Activated CD4-positive, alpha-beta T cell treated with anti-CD3 and anti-CD28 coated beads for 36 hours (primary cell): ENCODE results near the gene GNL1. TPM values are rescaled to one million over a fixed set of nuclear protein-coding genes. Genes with fewer than 3 reads are reported as not detected.

ENCODE experiments used
- ATAC-seq: fragments of 200-7000 bp; cut with Tn5 transposase; one replicate; pipeline ENCODE4 v1.10.0; 2021; ENCODE audit warnings: mild to moderate bottlenecking, moderate library complexity
- CTCF ChIA-PET: fragments of 350-600 bp; sonication (Branson Sonifier 250); formaldehyde crosslinking; loops from one replicate; lab custom pipeline; 2021; ENCODE audit warnings: antibody characterized with exemption; lab: Charles Lee
- POLR2A ChIA-PET: fragments of 350-600 bp; sonication (Branson Sonifier 250); formaldehyde crosslinking; loops from one replicate; lab custom pipeline; 2021; ENCODE audit warnings: antibody characterized with exemption, inconsistent platforms; lab: Charles Lee
- DNase-seq: peaks from one replicate; pipeline ENCODE4 v3.0.0-alpha.2; 2020
- H3K27ac Mint-ChIP-seq: one replicate; pipeline ENCODE4 v1.8.0; 2021; ENCODE audit warnings: mixed read lengths
- H3K27me3 Mint-ChIP-seq: one replicate; pipeline ENCODE4 v1.8.0; 2021; ENCODE audit warnings: mixed read lengths
- H3K36me3 Mint-ChIP-seq: one replicate; pipeline ENCODE4 v1.8.0; 2021; ENCODE audit warnings: low read depth, mixed read lengths
- H3K4me1 Mint-ChIP-seq: one replicate; pipeline ENCODE4 v1.8.0; 2021; ENCODE audit warnings: mixed read lengths
- H3K4me3 Mint-ChIP-seq: one replicate; pipeline ENCODE4 v1.8.0; 2021; ENCODE audit warnings: mild to moderate bottlenecking, moderate library complexity, mixed read lengths
- H3K9me3 Mint-ChIP-seq: one replicate; pipeline ENCODE4 v1.8.0; 2021; ENCODE audit warnings: low read depth, mixed read lengths
- intact Hi-C, 2 experiments: fragments of 100-400 bp; cut with DNase I in 1 of 2; cut with micrococcal nuclease in 1 of 2; formaldehyde crosslinking; loops; one replicate each; pipeline versions ENCODE4 v1.14.2 to v1.15.1; 2022 to 2024; cut with DNase I, micrococcal nuclease
- total RNA-seq, 2 experiments: library from RNA; stranded (reverse); gene quantifications; one replicate each; pipeline ENCODE4 v1.2.3, GENCODE V29; 2021

The GNL1 gene
- total RNA-seq, 2 experiments from 2014 or later: 91.3 to 104 TPM

DNA sequence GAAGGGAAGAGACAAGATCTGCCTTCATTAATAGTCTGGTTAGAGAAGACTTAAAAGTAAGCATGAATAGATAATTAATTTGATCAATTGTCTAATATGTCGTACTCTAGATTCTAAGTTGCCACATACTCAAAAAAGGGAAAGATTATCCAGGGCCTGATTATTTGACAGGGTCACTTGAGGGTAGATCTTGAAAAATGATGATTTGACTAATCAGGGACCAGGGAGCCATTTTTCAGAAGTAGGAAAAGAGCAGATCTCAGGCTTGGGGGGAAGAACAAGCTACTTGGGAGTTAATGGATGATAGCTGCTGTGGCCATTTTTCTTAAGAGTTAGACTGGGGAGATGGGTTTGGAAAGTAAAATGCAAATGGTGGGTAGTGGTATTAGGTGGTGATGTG lies 36.0 kb upstream of the GNL1 start:
- POLR2A ChIA-PET: no interaction called here
- H3K36me3 Mint-ChIP-seq: peaks cover 53% of the 10 kb centered on the region
- CTCF ChIA-PET: interaction anchor here (0.8 to 1.6 kb wide), 4 partner anchors 23 to 109 kb away, joined by 3 to 8 read pairs (median 5); no protein-coding TSS in a partner anchor
- no peaks in the 10 kb centered on the region for H3K9me3 Mint-ChIP-seq
- H3K4me1 Mint-ChIP-seq: peaks cover 3% of the 10 kb centered on the region
- H3K27me3 Mint-ChIP-seq: no peaks in the 10 kb centered on the region
- H3K4me3 Mint-ChIP-seq: no peak overlapping the region
- peak overlapping the region; percentile 4 for H3K27ac Mint-ChIP-seq
- intact Hi-C loops: no loop called here
- no peak for DNase-seq
- ATAC-seq: no peak

GRCh38 chr6:30591008-30591407 lies 34.7 kb upstream of the GNL1 start:
- DNase-seq: no peak
- Mint-ChIP-seq H3K36me3 (peaks cover 60% of the 10 kb centered on the region), H3K4me1 (no peaks in the 10 kb centered on the region), H3K27ac (peak overlapping the region; percentile 59), H3K27me3 (no peaks in the 10 kb centered on the region), H3K9me3 (no peaks in the 10 kb centered on the region), H3K4me3 (no peak overlapping the region)
- ATAC-seq: no peak
- ChIA-PET POLR2A (interaction anchor here (0.6 kb wide), 1 partner anchor 332 kb away, joined by 3 read pairs; no protein-coding TSS in a partner anchor), CTCF (interaction anchor here (0.6 to 2.5 kb wide), 8 partner anchors 10 to 527 kb away, joined by 3 to 6 read pairs (median 4); no protein-coding TSS in a partner anchor)
- intact Hi-C loops: no loop called here

DNA sequence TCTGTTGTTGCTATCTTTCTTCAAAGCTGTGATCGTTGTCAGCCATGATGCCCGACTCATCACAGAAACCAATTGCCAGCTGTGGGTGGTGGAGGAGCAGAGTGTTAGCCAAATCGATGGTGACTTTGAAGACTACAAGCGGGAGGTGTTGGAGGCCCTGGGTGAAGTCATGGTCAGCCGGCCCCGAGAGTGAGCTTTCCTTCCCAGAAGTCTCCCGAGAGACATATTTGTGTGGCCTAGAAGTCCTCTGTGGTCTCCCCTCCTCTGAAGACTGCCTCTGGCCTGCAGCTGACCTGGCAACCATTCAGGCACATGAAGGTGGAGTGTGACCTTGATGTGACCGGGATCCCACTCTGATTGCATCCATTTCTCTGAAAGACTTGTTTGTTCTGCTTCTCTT lies 34.2 kb upstream of the GNL1 start:
- intact Hi-C loops: no loop called here
- peaks cover 60% of the 10 kb centered on the region for H3K36me3 Mint-ChIP-seq
- DNase-seq (no peak), ATAC-seq (no peak)
- peak overlapping the region; percentile 59 for H3K27ac Mint-ChIP-seq
- H3K9me3 Mint-ChIP-seq: no peaks in the 10 kb centered on the region
- ChIA-PET CTCF (interaction anchor here (0.8 to 2.5 kb wide), 7 partner anchors 10 to 528 kb away, joined by 3 to 6 read pairs (median 4); no protein-coding TSS in a partner anchor), POLR2A (interaction anchor here (0.6 to 0.7 kb wide), 2 partner anchors 22 to 332 kb away, joined by 3 read pairs; no protein-coding TSS in a partner anchor)
- no peaks in the 10 kb centered on the region for H3K4me1 Mint-ChIP-seq
- H3K4me3 Mint-ChIP-seq: no peak overlapping the region
- no peaks in the 10 kb centered on the region for H3K27me3 Mint-ChIP-seq

DNA sequence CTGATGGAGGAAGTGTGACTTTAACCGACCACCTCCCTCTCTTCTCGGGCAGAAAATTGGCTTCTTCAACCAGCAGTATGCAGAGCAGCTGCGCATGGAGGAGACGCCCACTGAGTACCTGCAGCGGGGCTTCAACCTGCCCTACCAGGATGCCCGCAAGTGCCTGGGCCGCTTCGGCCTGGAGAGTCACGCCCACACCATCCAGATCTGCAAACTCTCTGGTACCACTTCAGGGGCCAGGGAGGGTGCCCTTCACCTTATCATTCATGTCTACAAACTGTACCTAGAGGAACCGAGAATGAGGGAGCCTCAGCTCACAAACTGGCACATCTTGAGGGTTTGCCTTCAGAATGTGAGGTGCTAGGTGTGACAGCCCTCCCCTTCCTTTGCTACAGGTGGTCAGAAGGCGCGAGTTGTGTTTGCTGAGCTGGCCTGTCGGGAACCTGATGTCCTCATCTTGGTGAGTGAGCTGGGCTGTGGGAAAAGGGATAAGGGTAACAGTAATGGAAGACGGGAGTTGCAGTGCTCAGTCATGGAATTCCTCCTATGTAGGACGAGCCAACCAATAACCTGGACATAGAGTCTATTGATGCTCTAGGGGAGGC lies 33.6 kb upstream of the GNL1 start:
- intact Hi-C loops: no loop called here
- CTCF ChIA-PET: interaction anchor here (0.6 to 2.5 kb wide), 6 partner anchors 11 to 182 kb away, joined by 3 to 6 read pairs (median 4); no protein-coding TSS in a partner anchor
- Mint-ChIP-seq H3K4me3 (no peak overlapping the region), H3K27ac (no peak overlapping the region), H3K9me3 (no peaks in the 10 kb centered on the region), H3K4me1 (no peaks in the 10 kb centered on the region), H3K36me3 (peaks cover 63% of the 10 kb centered on the region), H3K27me3 (no peaks in the 10 kb centered on the region)
- no peak for DNase-seq
- ATAC-seq: no peak
- POLR2A ChIA-PET: interaction anchor here (0.7 kb wide), 1 partner anchor 23 kb away, joined by 3 read pairs; no protein-coding TSS in a partner anchor

DNA sequence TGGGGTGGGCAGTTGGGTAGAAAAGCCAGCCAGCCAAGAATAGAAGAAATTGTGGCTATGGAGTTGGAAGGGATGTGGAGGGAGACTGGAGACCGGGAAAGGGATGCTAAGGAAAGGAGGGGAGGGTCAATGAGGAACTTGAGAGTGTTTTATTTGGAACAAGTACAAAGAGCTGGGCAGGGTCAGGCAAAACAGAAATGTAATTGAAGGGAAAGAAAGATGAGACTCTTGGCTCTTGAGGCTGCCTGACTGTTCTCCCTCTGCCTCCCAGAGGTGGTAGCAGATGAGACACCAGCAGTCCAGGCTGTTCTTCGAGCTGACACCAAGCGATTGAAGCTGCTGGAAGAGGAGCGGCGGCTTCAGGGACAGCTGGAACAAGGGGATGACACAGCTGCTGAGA lies 27.6 kb upstream of the GNL1 start:
- Mint-ChIP-seq H3K27me3 (no peaks in the 10 kb centered on the region), H3K27ac (peak overlapping the region; percentile 25), H3K4me1 (no peaks in the 10 kb centered on the region), H3K9me3 (no peaks in the 10 kb centered on the region), H3K36me3 (peaks cover 77% of the 10 kb centered on the region), H3K4me3 (no peak overlapping the region)
- ChIA-PET POLR2A (interaction anchor here (1.3 kb wide), 1 partner anchor 10 kb away, joined by 3 read pairs; no protein-coding TSS in a partner anchor), CTCF (interaction anchor here (0.6 to 0.9 kb wide), 2 partner anchors 14 to 45 kb away, joined by 3 read pairs; no protein-coding TSS in a partner anchor)
- no peak for ATAC-seq
- intact Hi-C loops: no loop called here
- DNase-seq: no peak

DNA sequence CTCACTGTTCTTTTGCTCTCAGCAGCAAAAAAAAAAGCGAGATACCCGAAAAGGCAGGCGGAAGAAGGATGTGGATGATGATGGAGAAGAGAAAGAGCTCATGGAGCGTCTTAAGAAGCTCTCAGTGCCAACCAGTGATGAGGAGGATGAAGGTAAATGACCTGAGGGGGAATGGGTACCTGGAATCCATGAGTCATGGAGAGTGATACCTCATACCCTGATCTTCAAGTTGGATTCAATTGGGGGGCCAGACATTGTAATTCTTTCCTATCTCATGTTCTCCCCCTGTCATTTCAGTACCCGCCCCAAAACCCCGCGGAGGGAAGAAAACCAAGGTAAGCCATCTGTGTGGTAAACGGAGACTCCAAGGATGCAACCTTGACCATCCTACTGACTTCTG lies 21.8 kb upstream of the GNL1 start:
- Mint-ChIP-seq H3K9me3 (no peaks in the 10 kb centered on the region), H3K27ac (peak overlapping the region; percentile 74), H3K4me1 (peaks cover 36% of the 10 kb centered on the region), H3K36me3 (peaks cover 74% of the 10 kb centered on the region), H3K27me3 (no peaks in the 10 kb centered on the region), H3K4me3 (no peak overlapping the region)
- intact Hi-C loops: no loop called here
- DNase-seq: no peak
- ChIA-PET POLR2A (interaction anchor here (0.6 kb wide), 1 partner anchor 19 kb away, joined by 4 read pairs; no protein-coding TSS in a partner anchor), CTCF (interaction anchor here (0.6 to 2.5 kb wide), 4 partner anchors 20 to 96 kb away, joined by 3 to 14 read pairs (median 6); no protein-coding TSS in a partner anchor)
- ATAC-seq: no peak

DNA sequence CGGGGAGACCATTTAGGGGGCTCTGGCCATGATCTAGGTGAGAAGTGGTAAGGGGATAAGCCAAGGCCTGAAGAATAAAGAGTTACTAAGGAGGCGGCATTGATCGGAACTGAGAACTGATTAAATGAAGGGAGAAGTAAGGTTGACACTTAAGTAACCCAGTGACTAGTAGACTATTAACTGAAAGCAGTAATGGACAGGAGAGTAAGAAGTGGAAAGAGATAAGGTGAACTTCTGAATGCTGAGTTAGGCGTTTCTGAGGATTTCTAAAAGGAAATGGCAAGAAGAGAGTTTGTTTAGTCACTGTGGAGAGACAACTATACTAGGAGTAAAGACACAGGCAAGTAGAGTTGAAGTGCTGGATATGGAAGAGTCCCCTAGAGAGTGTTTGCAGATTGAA lies 16.8 kb upstream of the GNL1 start:
- POLR2A ChIA-PET: interaction anchor here (0.8 to 1.1 kb wide), 2 partner anchors 10 to 16 kb away, joined by 3 read pairs; partner anchors contain the start of genes GNL1 and PRR3

GRCh38 chr6:30572148-30572547 lies 15.9 kb upstream of the GNL1 start:
- ChIA-PET CTCF (no interaction called here), POLR2A (no interaction called here)
- peak overlapping the region; percentile 94 for H3K4me3 Mint-ChIP-seq
- H3K9me3 Mint-ChIP-seq: no peaks in the 10 kb centered on the region
- peaks cover 36% of the 10 kb centered on the region for H3K36me3 Mint-ChIP-seq
- ATAC-seq (no peak), DNase-seq (no peak)
- peak overlapping the region; percentile 100 for H3K27ac Mint-ChIP-seq
- H3K27me3 Mint-ChIP-seq: no peaks in the 10 kb centered on the region
- intact Hi-C loops: no loop called here
- H3K4me1 Mint-ChIP-seq: peaks cover 70% of the 10 kb centered on the region

More for the DNA sequence above, 16.8 kb upstream of the GNL1 start:
- Mint-ChIP-seq H3K4me1 (peaks cover 72% of the 10 kb centered on the region), H3K4me3 (peak overlapping the region; percentile 94), H3K9me3 (no peaks in the 10 kb centered on the region), H3K36me3 (peaks cover 46% of the 10 kb centered on the region), H3K27ac (peak overlapping the region; percentile 52), H3K27me3 (no peaks in the 10 kb centered on the region)
- intact Hi-C loops: no loop called here
- no peak for DNase-seq
- CTCF ChIA-PET: interaction anchor here (1.0 to 1.2 kb wide), 2 partner anchors 91 to 158 kb away, joined by 4 read pairs; no protein-coding TSS in a partner anchor
- no peak for ATAC-seq

- peaks cover 32% of the 10 kb centered on the region for H3K36me3 Mint-ChIP-seq
- peak overlapping the region; percentile 94 for H3K4me3 Mint-ChIP-seq
- no peak for DNase-seq
- intact Hi-C loops: loop anchor here (1.0 to 2.0 kb wide), 10 partner anchors 15 to 587 kb away; partner anchors contain the start of genes GNL1 (in 2 of the 2), MRPS18B (in 2 of the 2), PPP1R10 (in 2 of the 2) and C6orf136 (in 1 of the 2)
- ChIA-PET POLR2A (interaction anchor here (0.6 to 2.1 kb wide), 8 partner anchors 14 to 145 kb away, joined by 3 to 28 read pairs (median 6); partner anchors contain the start of genes GNL1, MDC1, MRPS18B and PPP1R10), CTCF (interaction anchor here (0.9 to 2.5 kb wide), 5 partner anchors 26 to 107 kb away, joined by 5 to 14 read pairs (median 6); no protein-coding TSS in a partner anchor)
- H3K9me3 Mint-ChIP-seq: no peaks in the 10 kb centered on the region
- no peak for ATAC-seq
- no peaks in the 10 kb centered on the region for H3K27me3 Mint-ChIP-seq
- peak overlapping the region; percentile 100 for H3K27ac Mint-ChIP-seq
- H3K4me1 Mint-ChIP-seq: peaks cover 66% of the 10 kb centered on the region
These were observed 15.4 kb upstream of the GNL1 start for GRCh38 chr6:30571762-30572082.

DNA sequence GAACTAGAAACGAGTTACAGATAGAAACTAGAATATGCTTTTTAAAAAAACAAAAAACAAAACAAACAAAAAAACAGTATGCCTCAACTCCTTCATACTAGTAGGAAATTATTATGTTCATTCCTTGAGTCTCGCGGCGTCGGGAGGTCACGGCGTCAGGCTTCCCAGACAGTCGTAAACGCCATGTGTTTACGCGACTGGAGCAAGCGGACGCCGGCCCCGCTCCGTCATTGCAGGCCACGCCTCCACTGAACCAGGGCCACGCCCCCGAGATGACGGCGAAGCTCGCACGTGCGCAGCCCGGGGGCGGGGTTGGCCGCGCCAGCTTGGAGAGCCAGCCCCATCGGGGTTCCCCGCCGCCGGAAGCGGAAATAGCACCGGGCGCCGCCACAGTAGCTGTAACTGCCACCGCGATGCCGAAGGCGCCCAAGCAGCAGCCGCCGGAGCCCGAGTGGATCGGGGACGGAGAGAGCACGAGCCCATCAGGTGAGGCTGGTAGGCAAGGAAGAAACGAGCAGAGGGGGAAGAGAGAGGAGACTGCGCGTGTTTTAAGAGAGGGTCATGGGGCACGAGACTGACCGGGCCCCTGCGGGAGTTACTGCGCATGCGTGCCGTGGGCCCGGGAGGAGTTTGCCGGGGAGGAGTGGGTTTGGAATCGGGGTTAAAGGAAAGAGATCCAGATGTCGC lies 14.9 kb upstream of the GNL1 start, which contains the start of gene ABCF1:
TSS of gene ABCF1 (plus strand) at position 368 of the 687 bp plus-strand sequence. CDS start at position 414, 46 bp downstream.
- peak; percentile 86 for ATAC-seq
- Mint-ChIP-seq H3K36me3 (peaks cover 27% of the 10 kb centered on the region), H3K9me3 (no peaks in the 10 kb centered on the region), H3K27me3 (no peaks in the 10 kb centered on the region), H3K4me3 (peak within 1 kb of the TSS; percentile 94), H3K4me1 (peaks cover 62% of the 10 kb centered on the region), H3K27ac (peak within 1 kb of the TSS; percentile 100)
- DNase-seq: peak; percentile 100
- CTCF ChIA-PET: interaction anchor here (0.9 to 2.6 kb wide), 9 partner anchors 14 to 337 kb away, joined by 3 to 14 read pairs (median 6); partner anchors contain the start of genes GTF2H4 and PRR3
- intact Hi-C loops: loop anchor here (1.0 to 2.0 kb wide), 10 partner anchors 15 to 587 kb away; partner anchors contain the start of genes GNL1 (in 2 of the 2), MRPS18B (in 2 of the 2), PPP1R10 (in 2 of the 2) and C6orf136 (in 1 of the 2)
- POLR2A ChIA-PET: interaction anchor here (0.6 to 2.1 kb wide), 9 partner anchors 13 to 271 kb away, joined by 3 to 28 read pairs (median 5); partner anchors contain the start of genes GNL1, MDC1, MRPS18B and PPP1R10
